Measurements from ENCODE around the gene CAMK2G.

GRCh38 chr10:73815719-73816030 lies 58.7 kb downstream of the CAMK2G start:
- TF ChIP-seq CTCF (IDR thresholded peaks at IDR 0.05) (no peak), POLR2AphosphoS5 (IDR thresholded peaks at IDR 0.05; ENCODE audit: insufficient read depth in 1 of 2, low read depth in 1 of 2) (no peak), POLR2A (IDR thresholded peaks at IDR 0.05) (no peak)

All from vagina (tissue), 2 donors.